HepG2 (cell line): ENCODE results near the gene TTBK1. TPM values are rescaled to one million over a fixed set of nuclear protein-coding genes. Genes with fewer than 3 reads are reported as not detected.

Source experiments
- ATF7 ChIP-seq, 2 experiments: fragments of 450-650 bp in 1 of 2; sonication (generic) in 1 of 2; formaldehyde crosslinking in 1 of 2; IDR thresholded peaks; 2 replicates each; pipeline versions ENCODE4 v1.4.0 to v1.6.1; 2016 to 2020; ENCODE audit warnings: antibody characterized with exemption in 1 of 2, mild to moderate bottlenecking in 1 of 2, missing genetic modification reagents in 1 of 2
- BHLHE40 ChIP-seq: IDR thresholded peaks from 2 replicates; pipeline ENCODE4 v1.6.1; 2011; ENCODE audit warnings: low read length, improper control_type of control experiment
- DZIP1 ChIP-seq: sonication (generic); formaldehyde crosslinking; IDR thresholded peaks from 2 replicates; pipeline ENCODE4 v1.5.0; 2020; ENCODE audit warnings: mild to moderate bottlenecking, missing genetic modification reagents
- FOXA1 ChIP-seq, 2 experiments: fragments of 450-650 bp in 1 of 2; sonication (generic) in 1 of 2; formaldehyde crosslinking in 1 of 2; IDR thresholded peaks; 2 replicates each; pipeline versions ENCODE4 v1.4.0 to v1.6.1; 2016 to 2020; ENCODE audit warnings: missing genetic modification reagents in 1 of 2
- FOXP1 ChIP-seq, 2 experiments: fragments of 450-650 bp in 1 of 2; IDR thresholded peaks; 2 replicates each; pipeline ENCODE4 v1.6.1; 2017 to 2018; ENCODE audit warnings: antibody characterized with exemption in 1 of 2
- HOXA3 ChIP-seq: sonication (generic); formaldehyde crosslinking; IDR thresholded peaks from 2 replicates; pipeline ENCODE4 v1.5.0; 2020; ENCODE audit warnings: missing genetic modification reagents
- IRX3 ChIP-seq: sonication (generic); formaldehyde crosslinking; IDR thresholded peaks from 2 replicates; pipeline ENCODE4 v1.8.1; 2023; ENCODE audit warnings: mild to moderate bottlenecking, low read depth, missing genetic modification reagents, borderline replicate concordance
- RELA ChIP-seq: sonication (generic); formaldehyde crosslinking; IDR thresholded peaks from 2 replicates; pipeline ENCODE4 v1.4.0; 2020; ENCODE audit warnings: missing genetic modification reagents
- ZNF253 ChIP-seq: sonication (generic); formaldehyde crosslinking; IDR thresholded peaks from 2 replicates; pipeline ENCODE4 v1.8.0; 2022; ENCODE audit warnings: mild to moderate bottlenecking, missing genetic modification reagents, borderline replicate concordance
- ZNF543 ChIP-seq: sonication (generic); formaldehyde crosslinking; IDR thresholded peaks from 2 replicates; pipeline ENCODE4 v1.4.0; 2020; ENCODE audit warnings: mild to moderate bottlenecking, missing genetic modification reagents
- ZNF780A ChIP-seq: sonication (generic); formaldehyde crosslinking; IDR thresholded peaks from 2 replicates; pipeline ENCODE4 v1.8.0; 2022; ENCODE audit warnings: mild to moderate bottlenecking, missing genetic modification reagents, moderate library complexity
- ZNF792 ChIP-seq: IDR thresholded peaks from 2 replicates; pipeline ENCODE4 v1.6.1; 2016
- polyA plus RNA-seq, 8 experiments: library from polyadenylated mRNA; depleted of rRNA in 3 of 8; stranded (reverse) in 7 of 8; unstranded in 1 of 8; fragments of >200 nt; fragmentation: Illumina TruSeq in 4 of 8; extraction: Trizol in 4 of 8; gene quantifications; 2 replicates each; pipeline versions ENCODE4 v1.2.1 to v1.2.3, GENCODE V29; 2011 to 2016; ENCODE audit warnings: low read depth in 4 of 8, missing spikeins in 1 of 8, mixed read lengths in 1 of 8; ENCODE audit not compliant: insufficient read depth in 1 of 8
- total RNA-seq, 5 experiments: library from RNA; depleted of rRNA; stranded (reverse); fragments of >200 nt; fragmentation: Illumina TruSeq; extraction: Trizol; gene quantifications; 2 replicates each; pipeline ENCODE4 v1.2.3, GENCODE V29; 2016; ENCODE audit warnings: low read depth in 1 of 5
- TF ChIP-seq, protein P1 (sequence below): sonication (generic); formaldehyde crosslinking; IDR thresholded peaks from 2 replicates; pipeline ENCODE4; 2020; ENCODE audit warnings: missing genetic modification reagents, mild to moderate bottlenecking, borderline replicate concordance
- TF ChIP-seq, protein P2 (sequence below): sonication (generic); formaldehyde crosslinking; IDR thresholded peaks from 2 replicates; pipeline ENCODE4 v1.5.1; 2020; ENCODE audit warnings: missing genetic modification reagents, mild to moderate bottlenecking, borderline replicate concordance

Gene TTBK1
- total and polyA plus RNA-seq, 2 of the 13 experiments (the other 11 are each of a cell fraction or from before 2014, with no cell fraction given), result 0.24 to 0.33 TPM

- no peak for TF ChIP-seq BHLHE40
- 0 out of 2 replicates have a peak, but pooled peaks have one; percentile 34 for TF ChIP-seq ZNF780A (CRISPR knock-in tag)
- no peak for TF ChIP-seq ZNF792
- no peak for TF ChIP-seq ZNF543
- TF ChIP-seq ATF7 (IDR thresholded peaks at IDR 0.05), result peak; percentile 75
- TF ChIP-seq ATF7 (CRISPR knock-in tag; IDR thresholded peaks at IDR 0.05), result no peak
- 0 out of 2 replicates have a peak, but pooled peaks have one; percentile 38 for TF ChIP-seq FOXA1 (IDR thresholded peaks at IDR 0.05)
- TF ChIP-seq FOXA1 (CRISPR knock-in tag; IDR thresholded peaks at IDR 0.05), result no peak
- no peak for TF ChIP-seq RELA (CRISPR knock-in tag)
- TF ChIP-seq, protein P1, sequence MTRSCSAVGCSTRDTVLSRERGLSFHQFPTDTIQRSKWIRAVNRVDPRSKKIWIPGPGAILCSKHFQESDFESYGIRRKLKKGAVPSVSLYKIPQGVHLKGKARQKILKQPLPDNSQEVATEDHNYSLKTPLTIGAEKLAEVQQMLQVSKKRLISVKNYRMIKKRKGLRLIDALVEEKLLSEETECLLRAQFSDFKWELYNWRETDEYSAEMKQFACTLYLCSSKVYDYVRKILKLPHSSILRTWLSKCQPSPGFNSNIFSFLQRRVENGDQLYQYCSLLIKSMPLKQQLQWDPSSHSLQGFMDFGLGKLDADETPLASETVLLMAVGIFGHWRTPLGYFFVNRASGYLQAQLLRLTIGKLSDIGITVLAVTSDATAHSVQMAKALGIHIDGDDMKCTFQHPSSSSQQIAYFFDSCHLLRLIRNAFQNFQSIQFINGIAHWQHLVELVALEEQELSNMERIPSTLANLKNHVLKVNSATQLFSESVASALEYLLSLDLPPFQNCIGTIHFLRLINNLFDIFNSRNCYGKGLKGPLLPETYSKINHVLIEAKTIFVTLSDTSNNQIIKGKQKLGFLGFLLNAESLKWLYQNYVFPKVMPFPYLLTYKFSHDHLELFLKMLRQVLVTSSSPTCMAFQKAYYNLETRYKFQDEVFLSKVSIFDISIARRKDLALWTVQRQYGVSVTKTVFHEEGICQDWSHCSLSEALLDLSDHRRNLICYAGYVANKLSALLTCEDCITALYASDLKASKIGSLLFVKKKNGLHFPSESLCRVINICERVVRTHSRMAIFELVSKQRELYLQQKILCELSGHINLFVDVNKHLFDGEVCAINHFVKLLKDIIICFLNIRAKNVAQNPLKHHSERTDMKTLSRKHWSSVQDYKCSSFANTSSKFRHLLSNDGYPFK (CRISPR knock-in tag), result no peak
- TF ChIP-seq, protein P2, sequence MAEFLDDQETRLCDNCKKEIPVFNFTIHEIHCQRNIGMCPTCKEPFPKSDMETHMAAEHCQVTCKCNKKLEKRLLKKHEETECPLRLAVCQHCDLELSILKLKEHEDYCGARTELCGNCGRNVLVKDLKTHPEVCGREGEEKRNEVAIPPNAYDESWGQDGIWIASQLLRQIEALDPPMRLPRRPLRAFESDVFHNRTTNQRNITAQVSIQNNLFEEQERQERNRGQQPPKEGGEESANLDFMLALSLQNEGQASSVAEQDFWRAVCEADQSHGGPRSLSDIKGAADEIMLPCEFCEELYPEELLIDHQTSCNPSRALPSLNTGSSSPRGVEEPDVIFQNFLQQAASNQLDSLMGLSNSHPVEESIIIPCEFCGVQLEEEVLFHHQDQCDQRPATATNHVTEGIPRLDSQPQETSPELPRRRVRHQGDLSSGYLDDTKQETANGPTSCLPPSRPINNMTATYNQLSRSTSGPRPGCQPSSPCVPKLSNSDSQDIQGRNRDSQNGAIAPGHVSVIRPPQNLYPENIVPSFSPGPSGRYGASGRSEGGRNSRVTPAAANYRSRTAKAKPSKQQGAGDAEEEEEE, result no peak
- TF ChIP-seq ZNF253 (CRISPR knock-in tag), result no peak
- no peak for TF ChIP-seq IRX3 (CRISPR knock-in tag)
- no peak for TF ChIP-seq HOXA3 (CRISPR knock-in tag)
- peak; percentile 43; the same call in 1 of the 2 replicates for TF ChIP-seq FOXP1 (IDR thresholded peaks at IDR 0.05)
- no peak for TF ChIP-seq FOXP1 (CRISPR knock-in tag; IDR thresholded peaks at IDR 0.05)
- no peak for TF ChIP-seq DZIP1
- TF ChIP-seq, all 625 proteins: peak for 14
Measured at GRCh38 chr6:43294536-43294935, 51.3 kb downstream of the TTBK1 start (continued).
